Measurements from ENCODE around the gene IQCH.

IQCH gene

DNA sequence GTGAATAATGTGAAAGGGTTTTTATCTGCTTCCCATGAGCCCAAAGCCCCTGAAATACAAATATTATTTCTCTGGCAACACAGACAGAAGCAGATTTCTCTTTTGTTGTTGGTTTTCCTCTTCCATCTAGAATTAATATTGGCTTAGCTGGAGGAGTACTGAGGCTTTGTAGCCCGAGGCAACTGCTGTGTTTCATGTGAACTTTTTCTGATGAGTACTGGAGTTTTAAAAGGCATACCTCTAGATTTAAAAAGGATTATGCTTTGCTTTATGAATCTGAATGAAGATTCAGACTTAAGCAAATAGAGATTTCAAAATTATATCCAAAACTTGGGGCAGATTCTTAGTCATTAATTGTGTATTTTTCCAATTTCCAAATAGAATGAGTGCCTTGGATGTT, 50.9 kb downstream of the IQCH start:
- TF ChIP-seq CTCF (IDR thresholded peaks at IDR 0.05; ENCODE audit: insufficient read depth, low read length, missing control alignments) = no peak
- CTCF ChIA-PET = interaction anchor here (1.0 to 4.0 kb wide), 2 partner anchors 11 to 359 kb away, joined by 3 to 91 read pairs; no protein-coding TSS in a partner anchor
- no peak overlapping the region for H3K4me3 ChIP-seq (ENCODE audit: low read depth, low read length)
- no peak for DNase-seq (ENCODE audit: low read depth, low spot score)
- POLR2A ChIA-PET = no interaction called here

GRCh38 chr15:67307156-67307555, 52.6 kb downstream of the IQCH start:
- no peak for DNase-seq (ENCODE audit: low read depth, low spot score)
- ChIA-PET CTCF (interaction anchor here (0.7 kb wide), 1 partner anchor 9 kb away, joined by 3 read pairs; no protein-coding TSS in a partner anchor), POLR2A (no interaction called here)
- no peak overlapping the region for H3K4me3 ChIP-seq (ENCODE audit: low read depth, low read length)
- TF ChIP-seq CTCF (IDR thresholded peaks at IDR 0.05; ENCODE audit: insufficient read depth, low read length, missing control alignments) = no peak

DNA sequence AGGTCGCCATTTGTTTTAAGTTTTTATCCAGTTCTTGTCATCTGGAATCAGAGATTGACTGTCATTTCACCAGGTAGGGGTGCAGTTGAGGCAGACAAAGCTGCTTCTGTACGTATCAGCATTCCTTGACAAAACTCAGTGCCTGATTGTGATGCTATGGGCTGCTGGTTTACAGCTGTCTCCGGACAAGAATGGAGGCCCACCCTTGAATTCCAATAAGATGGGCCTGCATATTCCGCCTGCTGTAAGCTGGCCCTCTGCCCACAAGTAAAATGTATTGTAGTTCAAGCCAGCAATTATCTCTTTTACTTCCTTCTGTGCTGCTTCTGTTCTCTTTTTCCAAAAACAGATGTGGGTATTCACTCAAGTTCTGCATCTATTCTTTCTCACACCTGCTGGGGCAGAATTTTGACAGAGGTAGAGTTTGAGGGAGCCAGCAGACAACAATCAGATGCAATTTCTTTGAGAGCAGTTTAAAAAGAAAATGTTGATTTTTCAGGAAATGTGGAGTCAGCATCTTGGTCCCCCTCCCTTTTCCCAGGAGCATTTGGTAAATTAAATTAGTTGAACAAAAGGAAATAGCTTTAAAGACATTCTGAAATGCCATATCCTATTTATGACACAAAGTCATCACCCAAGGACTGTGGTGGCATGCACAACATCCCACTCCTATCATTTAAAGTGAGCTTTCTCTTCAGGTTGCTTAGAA, 53.5 kb downstream of the IQCH start:
- no peak for DNase-seq (ENCODE audit: low read depth, low spot score)
- CTCF ChIA-PET = interaction anchor here (0.8 to 1.4 kb wide), 4 partner anchors 9 to 528 kb away, joined by 3 to 6 read pairs (median 3); no protein-coding TSS in a partner anchor
- H3K4me3 ChIP-seq (ENCODE audit: low read depth, low read length) = no peak overlapping the region
- POLR2A ChIA-PET = no interaction called here
- TF ChIP-seq CTCF (IDR thresholded peaks at IDR 0.05; ENCODE audit: insufficient read depth, low read length, missing control alignments) = no peak

GRCh38 chr15:67311731-67312130, 57.1 kb downstream of the IQCH start:
- TF ChIP-seq CTCF (IDR thresholded peaks at IDR 0.05; ENCODE audit: insufficient read depth, low read length, missing control alignments) = no peak
- ChIA-PET POLR2A (no interaction called here), CTCF (no interaction called here)

GRCh38 chr15:67319961-67320360, 65.4 kb downstream of the IQCH start:
- DNase-seq (ENCODE audit: low read depth, low spot score) = no peak
- CTCF ChIA-PET = no interaction called here
- POLR2A ChIA-PET = no interaction called here
- no peak for TF ChIP-seq CTCF (IDR thresholded peaks at IDR 0.05; ENCODE audit: insufficient read depth, low read length, missing control alignments)
- no peak overlapping the region for H3K4me3 ChIP-seq (ENCODE audit: low read depth, low read length)

More at GRCh38 chr15:67311731-67312130, 57.1 kb downstream of the IQCH start:
- H3K4me3 ChIP-seq (ENCODE audit: low read depth, low read length) = no peak overlapping the region
- DNase-seq (ENCODE audit: low read depth, low spot score) = no peak

DNA sequence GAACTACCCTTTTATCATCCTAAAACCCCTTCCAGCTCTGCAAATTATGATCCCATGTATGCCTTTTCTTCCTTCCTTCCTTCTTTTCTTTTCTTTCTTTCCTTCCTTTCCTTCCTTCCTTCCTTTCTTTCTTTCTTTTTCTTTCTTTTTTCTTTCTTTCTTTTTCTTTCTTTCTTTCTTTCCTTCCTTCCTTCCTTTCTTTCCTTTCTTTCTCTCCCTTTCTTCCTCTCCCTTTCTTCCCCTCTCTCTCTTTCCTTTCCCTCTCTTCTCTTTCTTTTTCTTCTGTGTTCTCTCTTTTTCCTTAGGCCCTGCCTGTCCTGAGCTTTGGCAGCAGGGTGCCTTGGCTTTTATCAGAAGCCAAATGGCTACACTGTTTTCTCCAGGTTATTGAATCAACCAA, 66.8 kb downstream of the IQCH start:
- no peak for TF ChIP-seq CTCF (IDR thresholded peaks at IDR 0.05; ENCODE audit: insufficient read depth, low read length, missing control alignments)
- DNase-seq (ENCODE audit: low read depth, low spot score) = no peak
- POLR2A ChIA-PET = no interaction called here
- no peak overlapping the region for H3K4me3 ChIP-seq (ENCODE audit: low read depth, low read length)
- CTCF ChIA-PET = no interaction called here
